Measurements from ENCODE around the gene TAL1.

The TAL1 gene

DNA sequence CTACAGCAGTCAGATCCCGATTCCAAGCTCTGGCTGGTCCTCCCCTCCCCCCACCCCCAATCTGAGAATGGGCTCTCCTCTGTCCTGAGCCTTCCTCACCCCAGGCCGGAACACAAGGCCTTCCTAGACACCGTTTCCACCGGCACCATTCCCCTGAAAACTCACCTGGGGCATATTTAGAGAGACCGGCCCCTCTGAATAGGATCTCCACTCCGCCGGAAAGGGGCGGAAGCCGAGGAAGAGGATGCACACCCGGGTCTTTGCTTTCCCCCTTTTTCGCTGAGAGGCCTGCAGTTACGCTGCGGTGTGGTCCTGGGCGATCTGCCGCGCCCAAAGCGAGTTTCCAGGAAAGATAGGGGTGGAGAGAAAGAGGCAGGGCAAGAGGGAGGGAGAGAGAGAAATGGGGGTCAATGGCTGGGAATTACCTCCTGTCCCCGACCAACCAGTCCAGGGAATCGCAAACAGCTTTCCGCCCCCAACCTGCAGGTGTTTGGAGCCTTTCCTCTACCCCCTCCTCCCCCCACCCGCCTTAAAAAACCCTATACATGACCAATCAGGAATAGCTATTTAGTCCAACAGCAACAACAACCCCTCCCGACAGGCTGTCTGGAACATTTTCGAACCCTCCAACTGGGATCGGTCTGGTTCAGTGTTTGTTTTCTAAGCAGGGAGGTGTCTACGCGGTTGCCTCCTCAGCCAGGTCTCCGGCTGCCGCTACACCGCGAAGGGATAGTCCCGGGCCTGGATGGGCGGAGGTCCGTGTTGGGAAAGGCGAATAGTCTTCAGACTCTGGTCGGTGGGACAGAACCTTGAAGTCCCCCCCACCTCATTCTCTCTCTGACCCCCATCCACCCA, 2.8 kb downstream of the TAL1 start:
- DNase-seq, result no peak

DNA sequence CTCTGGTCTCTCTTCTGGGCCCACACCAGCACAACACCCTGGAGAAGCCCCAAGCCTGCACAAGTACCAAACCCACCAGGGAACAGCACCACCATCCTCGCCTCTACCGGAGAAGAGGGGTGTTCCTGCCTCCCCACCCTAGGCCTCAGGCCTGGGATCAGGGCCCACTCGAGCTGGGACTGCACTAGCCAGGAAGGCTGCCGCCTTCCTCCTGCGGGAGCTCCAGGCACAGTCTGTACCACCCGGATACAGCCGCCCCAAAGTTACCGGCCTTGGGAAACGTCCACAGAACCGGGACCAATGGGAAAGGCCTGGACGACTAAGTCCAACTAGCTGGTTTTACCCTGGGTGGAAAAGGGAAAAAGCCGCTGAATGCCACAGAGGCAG, 3.4 kb downstream of the TAL1 start:
- no peak for DNase-seq

DNA sequence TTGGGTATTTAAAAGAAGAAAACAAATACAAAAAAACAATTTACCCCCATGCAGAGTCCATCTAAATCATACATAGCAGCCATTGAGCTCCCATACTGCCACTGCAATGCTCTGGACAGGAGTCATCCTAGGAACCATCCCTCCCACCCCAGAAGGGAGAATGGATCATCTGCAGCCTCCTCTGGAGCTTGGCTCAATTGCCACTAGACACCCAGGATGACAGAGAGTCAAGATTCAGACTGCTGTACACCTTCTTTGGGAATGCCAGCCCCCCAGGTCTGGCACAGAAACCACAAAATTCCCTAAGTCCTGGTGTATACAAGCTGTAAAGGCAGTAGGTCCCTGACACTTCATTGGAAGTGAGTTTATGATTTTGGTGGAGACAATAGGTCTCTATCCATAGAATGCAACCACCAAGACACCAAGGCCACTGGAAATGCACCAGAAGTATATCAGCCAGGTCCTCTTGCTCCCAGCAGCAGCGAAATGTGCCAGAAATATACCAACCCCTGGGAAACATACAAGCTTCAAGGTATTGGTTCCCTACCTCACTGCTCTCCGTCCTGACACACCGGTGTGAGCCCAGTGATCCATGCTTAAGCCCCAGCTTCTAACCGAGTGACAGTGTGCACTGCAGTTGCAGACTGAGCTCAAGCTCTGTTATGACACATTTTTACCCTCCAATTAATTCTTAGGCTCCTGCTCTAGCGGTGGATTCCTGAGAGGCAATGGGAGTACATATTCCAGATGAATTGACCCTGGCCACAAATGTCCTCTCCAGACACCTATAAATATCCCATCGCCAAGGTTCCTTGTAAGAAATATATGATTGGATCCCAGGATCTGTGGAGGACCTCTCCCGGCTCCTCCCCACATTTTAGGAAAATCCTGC, 4.4 kb downstream of the TAL1 start:
- DNase-seq, result no peak

DNA sequence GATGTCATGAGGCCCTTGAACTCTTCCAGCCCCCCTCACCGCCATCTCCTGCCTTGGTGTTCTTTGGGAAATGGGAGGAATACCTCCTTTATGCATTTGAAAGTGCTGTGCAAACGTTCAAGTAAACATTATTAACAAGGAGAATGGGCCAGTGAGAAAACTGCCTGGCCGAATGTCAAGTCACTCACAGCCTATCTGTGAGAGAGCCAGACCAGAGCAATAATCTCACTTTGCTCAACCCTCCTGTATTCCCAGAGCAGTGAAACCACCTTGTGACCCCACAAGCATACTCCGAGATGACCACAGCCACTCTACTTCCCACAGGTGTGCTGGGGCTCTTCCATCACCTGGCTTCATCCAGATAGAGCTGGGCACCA, 5.2 kb downstream of the TAL1 start:
- DNase-seq, result no peak

DNA sequence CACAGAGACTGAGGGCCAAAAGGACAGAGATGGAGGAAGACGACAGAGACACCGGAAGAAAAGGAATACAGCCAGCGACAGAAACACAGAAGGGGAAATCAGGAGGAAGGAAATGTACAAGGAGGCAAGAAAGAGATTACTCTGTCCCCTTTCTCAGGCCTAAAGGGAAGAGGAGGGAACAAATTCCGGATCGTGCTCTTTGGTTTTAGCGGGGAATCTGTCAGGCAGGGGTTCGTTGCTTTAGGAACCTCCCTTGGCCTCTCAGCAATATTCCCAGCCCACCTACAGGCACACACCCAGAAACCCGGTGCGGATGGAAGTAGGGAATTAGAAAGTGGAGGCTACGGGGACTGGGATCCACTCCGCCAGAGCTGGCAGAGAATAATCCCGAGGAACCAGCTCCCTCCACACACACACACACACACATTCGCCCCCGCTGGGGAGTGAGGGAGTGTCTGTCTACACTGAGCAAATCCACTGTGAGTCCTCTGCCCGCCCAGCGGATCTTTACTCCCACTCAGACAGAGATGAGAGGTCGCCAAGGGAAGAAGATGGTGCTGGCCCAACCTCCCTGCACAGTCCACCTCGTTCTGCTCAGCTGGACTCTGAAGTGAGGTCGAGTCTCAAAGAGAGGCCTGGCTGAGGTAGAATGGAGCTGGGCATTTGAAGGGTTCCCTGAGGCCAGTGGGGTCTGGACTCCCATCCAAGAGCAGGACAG, 5.7 kb downstream of the TAL1 start:
- no peak for DNase-seq

DNA sequence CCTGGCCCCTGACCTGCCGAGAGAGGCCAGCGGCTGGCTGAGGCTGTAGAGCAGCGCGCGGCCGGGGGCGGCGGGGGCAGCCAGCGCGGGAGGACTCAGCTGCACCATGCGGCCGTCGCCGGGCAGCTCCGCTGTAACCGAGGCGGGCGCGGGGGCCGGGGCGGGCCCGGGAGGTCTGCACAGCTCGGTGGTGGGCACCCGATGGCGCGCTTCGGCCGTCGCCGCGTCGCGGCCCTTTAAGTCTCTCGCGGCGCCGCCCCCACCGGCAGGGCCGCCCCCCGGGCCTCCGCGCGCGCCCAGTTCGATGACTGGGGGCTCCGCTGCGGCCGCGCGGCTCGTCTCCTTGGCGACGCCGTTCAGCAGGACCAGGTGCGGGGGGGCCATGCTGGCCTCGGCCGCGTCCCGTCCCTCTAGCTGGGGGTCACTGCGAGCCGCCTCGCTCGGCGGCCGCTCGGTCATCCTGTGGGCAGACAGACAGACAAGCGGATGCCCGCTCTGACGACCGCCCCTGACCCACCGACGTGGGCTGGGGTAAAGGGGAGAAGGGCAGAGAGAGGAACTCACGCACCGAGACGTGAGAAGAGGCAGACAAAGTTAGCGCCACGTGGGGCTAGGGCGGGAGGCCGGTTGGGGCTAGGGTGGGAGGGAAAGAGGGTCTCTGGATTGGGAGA, 6.5 kb downstream of the TAL1 start:
- DNase-seq, result no peak

DNA sequence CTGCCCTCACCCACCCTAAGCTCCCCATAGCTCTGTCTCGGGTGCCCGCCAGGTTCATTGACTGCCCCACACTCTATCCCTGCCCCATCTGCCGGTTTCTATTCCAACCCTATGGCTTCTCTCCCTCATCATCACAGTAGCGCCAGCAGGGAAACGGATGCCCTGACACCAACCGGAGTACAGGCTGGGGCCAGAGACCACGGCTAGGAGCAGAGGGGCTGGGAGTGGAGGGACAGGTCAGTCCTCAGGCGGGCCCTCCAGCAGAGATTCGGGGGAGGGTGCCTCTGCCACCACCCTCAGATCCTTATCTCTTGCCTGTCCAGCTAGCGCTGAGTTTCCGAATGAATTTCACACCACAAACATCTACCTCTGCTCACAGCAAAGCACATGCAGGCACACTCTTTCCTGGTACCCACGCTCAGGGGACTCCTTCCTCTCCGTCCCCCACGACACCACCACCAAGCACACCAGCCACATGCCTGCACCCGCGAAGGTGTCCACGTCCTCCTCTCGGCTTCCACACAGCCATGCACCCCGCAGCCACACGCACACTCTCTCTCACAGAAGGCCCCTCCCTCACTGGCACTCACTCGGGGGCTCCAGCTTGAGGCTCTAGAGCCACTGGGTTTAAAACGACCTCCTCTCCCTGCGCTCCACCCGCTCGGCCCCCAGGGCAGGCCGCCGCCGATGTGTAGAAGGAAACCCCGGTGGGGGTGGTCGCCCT, 7.2 kb downstream of the TAL1 start:
- no peak for DNase-seq

DNA sequence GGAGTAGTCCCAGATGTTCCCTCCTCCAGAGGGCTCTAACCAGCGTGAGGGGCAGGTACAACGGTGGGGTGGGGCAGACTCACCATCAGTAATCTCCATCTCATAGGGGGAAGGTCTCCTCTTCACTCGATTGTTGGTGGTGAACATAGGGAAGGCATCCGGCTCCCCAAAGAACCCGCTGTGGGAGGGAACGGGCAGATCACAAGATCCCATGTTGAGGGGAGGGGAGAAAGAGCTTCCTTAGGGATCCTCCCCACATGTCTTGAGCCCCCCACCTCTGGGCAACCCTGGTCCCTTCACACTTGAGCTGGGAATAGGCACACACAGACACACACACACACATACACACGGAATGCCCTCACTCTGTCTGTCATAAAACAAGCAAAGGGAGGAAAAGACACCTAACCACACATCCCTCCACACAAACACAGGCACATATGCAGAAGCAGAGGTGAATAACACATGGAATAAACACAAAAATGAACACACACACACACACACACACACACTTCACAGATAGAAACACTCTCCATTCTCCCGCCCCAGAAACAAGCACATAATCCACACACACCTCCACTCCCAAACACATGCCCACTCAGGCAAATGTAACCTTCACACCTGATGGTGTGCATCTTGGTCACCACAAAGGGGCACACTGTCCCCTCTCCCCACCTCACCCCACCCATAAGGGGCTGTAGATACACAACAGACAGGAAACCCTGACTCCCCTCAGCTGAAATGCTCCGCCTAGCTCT, 7.9 kb downstream of the TAL1 start:
- DNase-seq, result no peak

DNA sequence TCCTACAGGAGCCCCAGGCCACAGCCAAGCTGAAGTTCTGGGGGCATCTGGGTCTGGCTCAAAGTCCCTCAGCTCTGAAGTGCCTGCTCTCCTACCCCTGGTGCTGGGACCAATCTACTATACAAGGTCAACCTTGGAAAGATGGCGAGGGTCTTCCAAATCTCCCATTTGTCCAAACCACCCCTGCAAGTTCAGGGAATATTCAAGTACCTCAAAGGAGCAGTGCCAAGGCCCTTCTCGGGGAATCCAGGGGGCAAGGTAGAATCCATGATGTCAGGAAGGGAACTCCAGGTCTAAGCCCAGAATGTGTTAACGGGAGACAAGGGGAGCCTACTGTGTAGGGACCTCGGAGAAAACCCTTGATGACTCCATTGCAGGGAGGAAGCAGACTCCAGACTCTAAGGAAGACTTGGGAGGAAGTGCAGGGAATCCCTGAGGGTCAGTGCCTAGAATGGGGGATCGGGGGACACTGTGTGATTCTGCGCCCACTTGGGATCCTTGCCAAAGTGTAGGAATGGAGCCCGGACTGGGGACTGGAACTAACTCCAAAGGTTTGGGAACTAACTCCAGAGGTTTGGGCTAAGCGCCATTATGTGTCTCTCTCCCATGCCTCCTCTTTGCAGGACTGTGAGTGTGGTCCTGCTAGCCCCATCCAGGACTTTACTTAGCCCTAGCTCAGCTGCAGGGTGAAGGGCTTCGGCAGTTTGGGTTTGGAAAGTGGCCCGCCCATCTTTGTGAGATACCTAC, 8.7 kb downstream of the TAL1 start:
- no peak for DNase-seq

DNA sequence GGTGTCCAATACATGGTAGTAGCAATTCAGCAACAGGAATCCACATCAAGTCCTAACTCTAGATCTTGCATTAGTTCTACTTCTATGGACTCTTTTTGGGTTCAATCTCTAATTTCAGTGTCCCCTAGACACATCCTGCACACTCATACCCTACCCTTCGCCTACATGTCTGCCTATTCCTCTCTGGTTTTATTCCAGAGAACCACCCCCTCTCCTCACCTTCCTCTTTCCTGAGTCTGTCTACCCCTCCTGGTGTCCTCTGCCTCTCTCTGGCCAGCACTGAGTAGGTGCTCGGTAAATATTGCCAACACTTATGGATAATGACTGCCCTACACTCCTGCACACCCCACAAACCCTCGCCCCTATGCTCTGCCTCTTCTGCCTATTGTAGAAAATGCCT, 9.5 kb downstream of the TAL1 start:
- no peak for DNase-seq

DNA sequence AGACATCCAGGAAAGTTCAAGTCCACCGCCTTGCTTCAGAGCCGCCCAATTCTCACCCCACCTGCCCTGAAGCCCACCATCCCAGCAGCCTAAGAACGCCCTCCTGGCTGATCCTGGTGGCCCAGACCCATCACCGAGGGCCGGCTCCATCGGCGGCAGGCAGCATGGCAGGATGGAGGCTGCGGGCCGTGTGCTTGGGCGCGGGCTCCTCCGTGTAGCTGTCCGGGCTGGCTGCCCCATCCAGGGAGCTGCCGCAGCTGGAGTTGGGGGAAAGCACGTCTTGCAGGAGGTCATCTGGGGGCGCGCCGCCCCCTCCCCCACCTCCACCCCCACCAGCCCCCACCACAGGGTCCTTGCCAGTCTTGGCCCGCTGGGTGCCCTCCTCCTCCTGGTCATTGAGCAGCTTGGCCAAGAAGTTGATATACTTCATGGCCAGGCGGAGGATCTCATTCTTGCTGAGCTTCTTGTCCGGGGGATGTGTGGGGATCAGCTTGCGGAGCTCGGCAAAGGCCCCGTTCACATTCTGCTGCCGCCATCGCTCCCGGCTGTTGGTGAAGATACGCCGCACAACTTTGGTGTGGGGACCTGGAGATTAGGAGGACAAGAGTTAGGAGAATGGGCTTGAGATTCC, 12.3 kb downstream of the TAL1 start:
- no peak for DNase-seq

DNA sequence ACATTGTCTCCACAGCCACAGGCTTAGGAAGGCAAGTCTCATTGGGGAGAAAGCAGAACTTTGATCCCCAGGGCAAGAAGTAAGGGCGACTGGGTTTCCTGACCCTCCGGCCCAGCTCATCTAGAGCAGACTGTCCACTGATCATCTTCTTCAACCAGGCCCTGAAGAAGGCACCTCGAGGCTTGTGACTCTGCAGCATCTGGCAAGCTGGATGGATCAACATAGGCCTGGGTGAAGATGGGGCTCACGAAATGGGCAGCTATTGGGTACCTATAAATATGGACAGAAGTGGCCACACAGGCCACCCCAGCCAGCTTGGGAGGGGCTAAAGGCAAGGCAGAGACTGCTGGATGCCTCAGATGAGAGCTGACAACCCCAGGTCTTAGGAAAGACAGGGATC, 13.0 kb downstream of the TAL1 start:
- no peak for DNase-seq

DNA sequence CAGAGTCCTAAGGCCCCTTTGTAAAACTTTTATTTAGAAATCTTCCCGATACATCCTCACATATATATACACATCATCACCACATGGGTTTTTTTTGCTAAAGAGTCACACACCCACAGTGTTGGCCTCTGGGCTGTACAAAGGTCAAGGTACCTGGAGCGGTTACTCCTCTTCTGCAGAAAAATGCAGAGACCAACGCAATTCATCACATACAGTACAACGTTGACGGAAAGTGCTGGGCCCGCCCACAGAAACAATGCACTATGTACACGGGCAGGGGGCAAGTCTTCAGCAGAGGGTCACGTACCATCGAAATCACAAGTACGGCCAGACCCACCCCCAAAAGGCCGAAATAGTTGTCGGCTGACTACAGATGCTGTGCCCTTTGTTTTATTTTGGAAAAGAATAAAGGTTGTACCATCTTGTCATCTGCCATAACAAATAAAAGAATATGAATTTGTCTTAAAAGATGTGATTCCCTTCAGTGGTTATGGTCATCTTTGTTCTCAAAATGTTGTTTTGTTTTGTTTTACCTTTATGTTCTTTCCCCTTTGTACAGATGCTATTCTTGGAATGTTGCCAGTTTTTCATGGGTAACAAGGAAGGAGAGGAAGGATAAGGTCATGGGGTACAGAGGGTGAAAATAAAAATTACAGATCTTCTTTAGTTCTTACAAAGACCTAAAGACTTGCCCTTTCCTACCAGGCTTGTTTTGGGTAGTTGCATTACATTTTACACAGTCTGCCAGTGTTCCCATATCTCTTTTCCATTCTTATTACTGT, 15.6 kb downstream of the TAL1 start:
- no peak for DNase-seq

DNA sequence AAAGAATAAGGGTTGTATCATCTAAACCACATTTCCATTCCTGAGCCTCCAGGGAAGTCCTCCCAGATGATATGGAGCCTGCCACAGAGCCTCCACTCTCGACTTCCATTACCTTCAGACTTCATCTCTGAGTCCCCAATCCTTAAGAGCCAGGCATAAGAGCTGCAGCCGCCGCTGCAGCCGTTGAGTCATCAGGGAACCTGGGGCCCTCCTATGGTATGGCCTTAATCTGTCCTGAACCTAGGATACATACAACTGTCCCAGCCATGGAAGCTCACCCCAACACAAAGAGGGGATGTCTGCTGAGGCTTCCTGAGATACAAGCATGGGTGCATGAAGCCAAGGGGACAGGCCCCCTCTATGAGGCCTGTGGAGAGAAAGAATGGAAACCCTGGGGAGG, 16.3 kb downstream of the TAL1 start:
- no peak for DNase-seq

DNA sequence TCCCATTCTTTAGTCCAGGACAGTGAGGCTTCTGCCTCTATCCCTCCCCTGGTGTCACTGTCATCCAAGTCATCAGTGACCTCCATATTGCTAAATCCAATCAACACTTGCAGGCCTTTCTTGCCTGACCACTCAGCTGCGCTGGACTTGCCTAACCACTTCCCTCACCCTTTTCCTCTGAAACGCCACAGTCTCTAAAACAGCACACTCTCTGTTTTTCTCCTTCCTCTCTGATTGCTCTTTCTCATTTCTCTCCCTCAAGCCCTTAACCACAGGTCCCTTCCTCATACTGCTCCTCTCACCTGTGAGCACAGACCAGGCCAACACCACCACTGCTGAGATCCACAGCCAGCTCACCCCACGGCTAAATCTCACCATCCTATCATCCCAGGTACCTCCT, 17.5 kb downstream of the TAL1 start:
- DNase-seq, result no peak

DNA sequence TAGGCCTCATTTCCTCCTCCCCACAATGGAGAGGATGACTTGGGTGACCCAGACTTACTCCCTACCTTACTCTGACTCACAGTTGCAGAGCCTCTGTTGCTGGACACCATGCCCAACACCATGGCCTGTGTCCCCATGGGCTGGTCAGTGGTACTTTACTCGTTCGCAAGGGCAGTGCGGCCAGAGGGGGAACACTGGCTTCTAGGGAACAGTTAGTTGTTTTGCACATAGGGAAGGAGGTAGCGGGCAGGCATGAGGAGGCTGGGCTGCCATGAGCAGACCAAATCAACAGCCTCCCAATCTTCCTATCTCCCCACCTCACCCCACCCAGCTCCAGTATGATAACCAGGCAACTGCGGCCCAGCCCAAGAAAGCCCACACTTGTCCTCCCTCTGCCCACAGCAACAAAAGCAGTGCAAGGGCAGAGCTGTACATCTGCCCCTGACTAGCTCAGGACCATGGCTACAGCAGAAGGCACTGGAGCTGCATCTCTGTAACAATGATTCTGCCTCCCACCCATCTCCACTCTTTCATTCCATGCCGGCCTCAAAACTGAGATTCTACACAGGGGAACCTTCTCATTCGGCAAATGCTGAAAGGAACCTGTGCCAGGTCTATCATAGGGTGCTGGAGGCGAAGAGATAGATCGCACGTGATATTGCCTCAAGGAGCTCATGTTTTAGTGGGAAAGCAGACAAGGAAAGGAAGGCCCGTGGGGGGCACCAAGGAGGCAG, 18.6 kb downstream of the TAL1 start:
- DNase-seq, result no peak

DNA sequence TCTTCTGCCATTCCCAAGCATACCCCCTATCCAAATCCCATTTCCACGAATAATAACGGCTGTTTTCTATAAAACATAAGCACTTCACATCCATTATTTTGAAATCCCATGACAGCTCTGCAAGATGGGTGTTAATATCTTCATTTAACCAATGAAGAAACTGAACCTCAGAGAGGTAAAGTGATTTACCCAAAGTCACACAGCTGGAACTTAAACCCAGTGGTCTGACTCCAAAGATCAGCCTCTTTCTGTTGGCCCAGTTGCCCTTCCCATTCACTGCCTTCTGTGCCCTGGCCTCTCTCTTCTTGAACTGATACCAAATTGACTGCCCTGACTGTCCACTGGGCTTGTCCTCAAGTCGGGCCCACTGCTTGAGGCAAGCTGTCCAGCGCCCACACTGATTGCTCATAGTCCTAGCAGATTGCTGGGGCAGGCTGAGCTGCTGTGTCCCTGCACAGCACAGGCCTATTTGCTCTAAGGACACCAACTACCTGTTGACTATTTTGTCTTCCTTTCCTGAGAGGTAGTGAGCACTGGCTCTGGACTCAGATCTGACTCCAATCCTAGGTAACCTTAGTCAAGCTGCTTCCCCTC, 19.3 kb downstream of the TAL1 start:
- no peak for DNase-seq

DNA sequence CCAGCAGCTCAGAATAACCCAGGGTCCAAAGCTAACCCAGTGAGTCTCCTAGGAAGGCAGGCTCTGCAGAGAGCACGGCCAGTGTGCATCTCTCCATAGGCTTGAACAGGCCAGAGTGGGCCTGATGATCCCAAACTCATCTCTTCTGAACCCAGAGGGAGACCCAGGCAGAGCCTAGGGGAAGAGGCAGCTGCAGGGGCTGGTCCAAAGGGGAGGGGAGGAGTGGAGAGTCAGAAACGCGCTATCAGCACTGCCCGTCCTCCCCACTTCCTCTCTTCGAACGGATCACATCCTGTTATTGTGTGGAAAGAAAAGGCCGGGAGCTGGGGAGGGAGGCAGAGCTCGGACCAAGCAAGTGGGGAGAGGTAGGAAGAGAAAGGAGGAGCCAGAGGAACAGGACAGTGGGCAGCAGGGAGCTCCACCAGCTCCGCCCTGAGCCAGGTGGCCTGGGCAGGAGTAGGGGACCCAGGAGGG, 20.2 kb downstream of the TAL1 start:
- DNase-seq, result no peak
